Vagina (tissue), 2 donors: ENCODE results near the gene TGM5. TPM values are rescaled to one million over a fixed set of nuclear protein-coding genes. Genes with fewer than 3 reads are reported as not detected.

Source experiments
- DNase-seq, 2 donors: peaks; one replicate each; pipeline ENCODE4 v3.0.0-alpha.2; 2017; ENCODE audit errors: extremely low spot score in 2 of 2
- H3K27ac ChIP-seq: fragments of 200-600 bp; sonication (generic); one replicate; pipeline ENCODE4 v1.5.1; 2019
- H3K27me3 ChIP-seq: fragments of 200-600 bp; sonication (generic); one replicate; pipeline ENCODE4 v1.5.1; 2019
- H3K36me3 ChIP-seq, 2 donors: fragments of 200-600 bp; sonication (generic); one replicate each; pipeline ENCODE4 v1.5.1; 2017 to 2019
- H3K4me1 ChIP-seq: fragments of 200-600 bp; sonication (generic); one replicate; pipeline ENCODE4 v1.5.1; 2019
- H3K4me3 ChIP-seq, 2 donors: fragments of 200-600 bp; sonication (generic); 1 replicate in 1 of 2; 2 replicates in 1 of 2; pipeline ENCODE4 v1.5.1; 2016 to 2019
- H3K9me3 ChIP-seq: fragments of 200-600 bp; sonication (generic); one replicate; pipeline ENCODE4 v1.5.1; 2019
- POLR2A ChIP-seq, 2 donors: fragments of 450-650 bp; IDR thresholded peaks; one replicate each; pipeline ENCODE4 v1.6.1; 2017; ENCODE audit warnings: antibody characterized with exemption in 2 of 2, mild to moderate bottlenecking in 2 of 2, moderate library complexity in 2 of 2
- POLR2AphosphoS5 ChIP-seq, 2 donors: sonication (generic); formaldehyde crosslinking; IDR thresholded peaks; one replicate each; pipeline ENCODE4 v1.9.0; 2017; ENCODE audit warnings: antibody characterized with exemption in 2 of 2, mild to moderate bottlenecking in 2 of 2, low read depth in 1 of 2; ENCODE audit not compliant: insufficient read depth in 1 of 2
- intact Hi-C: fragments of 100-400 bp; cut with DNase I; formaldehyde crosslinking; loops from one replicate; pipeline ENCODE4 v1.15.1; 2023
- small RNA-seq: library from RNA; depleted of rRNA; stranded (forward); fragments of <200 nt; gene quantifications from one replicate; pipeline ENCODE3, GENCODE V24; 2016
- total RNA-seq: library from RNA; depleted of rRNA; stranded (reverse); fragments of >200 nt; gene quantifications from one replicate; pipeline ENCODE4 v1.2.3, GENCODE V29; 2016
- TF ChIP-seq, protein P1 (sequence below), 3 experiments: fragments of 450-650 bp in 2 of 3; fragments of 200-600 bp in 1 of 3; sonication (generic) in 1 of 3; IDR thresholded peaks; one replicate each; pipeline ENCODE4 v1.5.1; 2017 to 2019; ENCODE audit warnings: antibody characterized with exemption in 3 of 3, mild to moderate bottlenecking in 2 of 3, moderate library complexity in 2 of 3

Gene TGM5
- total RNA-seq, 1 donor from 2014 or later = 8.3 TPM

DNA sequence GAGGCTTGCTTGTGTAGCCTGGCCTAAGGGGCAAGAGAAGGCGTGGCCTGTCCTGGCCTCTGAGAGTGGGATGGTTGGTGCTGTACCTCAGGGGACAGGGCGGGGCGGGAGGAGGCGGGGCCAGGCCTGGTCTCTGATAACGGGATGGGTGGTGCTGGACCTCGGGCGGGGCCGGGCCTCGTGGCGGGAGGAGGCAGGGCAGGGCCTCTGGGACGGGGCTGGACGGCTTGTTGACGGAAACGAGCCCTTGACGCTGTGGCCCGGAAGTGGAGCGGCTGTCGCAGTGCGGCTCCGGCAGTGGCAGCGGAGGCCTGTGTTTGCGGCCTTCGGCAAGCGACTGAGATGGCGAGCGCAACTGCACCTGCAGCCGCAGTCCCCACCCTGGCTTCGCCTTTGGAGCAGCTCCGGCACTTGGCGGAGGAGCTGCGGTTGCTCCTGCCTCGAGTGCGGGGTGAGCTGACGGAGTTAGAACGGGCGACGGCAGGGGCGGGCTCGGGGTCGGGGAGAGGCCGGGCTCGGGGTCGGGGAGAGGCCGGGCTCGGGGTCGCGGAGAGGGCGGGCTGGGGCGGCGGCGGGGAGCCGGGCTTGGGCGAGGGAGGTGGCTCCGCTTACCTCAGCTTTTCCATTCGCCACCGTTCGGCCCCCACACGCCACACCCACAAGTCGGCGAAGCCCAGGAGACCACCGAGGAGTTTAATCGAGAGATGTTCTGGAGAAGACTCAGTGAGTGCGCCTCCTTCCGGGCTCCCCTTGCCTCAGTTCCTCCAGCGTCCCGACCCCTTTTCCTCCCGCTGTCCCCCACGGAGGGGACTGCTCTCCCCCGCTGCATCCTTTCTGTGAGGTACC is 81.3 kb downstream of the TGM5 start, which contains the start of gene CCNDBP1:
CCNDBP1 (plus strand) TSS at position 247 of the 846 bp plus-strand sequence; CDS start at position 343, 96 bp downstream.
- intact Hi-C loops = no loop called here
- peak within 1 kb of the TSS; percentile 76 to 95 for H3K4me3 ChIP-seq
- H3K9me3 ChIP-seq = no peaks in the 10 kb centered on the region
- H3K4me1 ChIP-seq = peaks cover 17% of the 10 kb centered on the region
- TF ChIP-seq POLR2A (IDR thresholded peaks at IDR 0.05) = peak in 1 of 2 donors; percentile 54
- peak; percentile 18 to 84 for TF ChIP-seq POLR2AphosphoS5 (IDR thresholded peaks at IDR 0.05; ENCODE audit: insufficient read depth in 1 of 2, low read depth in 1 of 2)
- TF ChIP-seq, protein P1, sequence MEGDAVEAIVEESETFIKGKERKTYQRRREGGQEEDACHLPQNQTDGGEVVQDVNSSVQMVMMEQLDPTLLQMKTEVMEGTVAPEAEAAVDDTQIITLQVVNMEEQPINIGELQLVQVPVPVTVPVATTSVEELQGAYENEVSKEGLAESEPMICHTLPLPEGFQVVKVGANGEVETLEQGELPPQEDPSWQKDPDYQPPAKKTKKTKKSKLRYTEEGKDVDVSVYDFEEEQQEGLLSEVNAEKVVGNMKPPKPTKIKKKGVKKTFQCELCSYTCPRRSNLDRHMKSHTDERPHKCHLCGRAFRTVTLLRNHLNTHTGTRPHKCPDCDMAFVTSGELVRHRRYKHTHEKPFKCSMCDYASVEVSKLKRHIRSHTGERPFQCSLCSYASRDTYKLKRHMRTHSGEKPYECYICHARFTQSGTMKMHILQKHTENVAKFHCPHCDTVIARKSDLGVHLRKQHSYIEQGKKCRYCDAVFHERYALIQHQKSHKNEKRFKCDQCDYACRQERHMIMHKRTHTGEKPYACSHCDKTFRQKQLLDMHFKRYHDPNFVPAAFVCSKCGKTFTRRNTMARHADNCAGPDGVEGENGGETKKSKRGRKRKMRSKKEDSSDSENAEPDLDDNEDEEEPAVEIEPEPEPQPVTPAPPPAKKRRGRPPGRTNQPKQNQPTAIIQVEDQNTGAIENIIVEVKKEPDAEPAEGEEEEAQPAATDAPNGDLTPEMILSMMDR (IDR thresholded peaks at IDR 0.05) = peak in 1 of 3 experiments; percentile 16
- no peak for DNase-seq
- peak within 1 kb of the TSS; percentile 84 for H3K27ac ChIP-seq
- no peaks in the 10 kb centered on the region for H3K27me3 ChIP-seq
- peaks cover 0 to 20% of the 10 kb centered on the region in 2 donors for H3K36me3 ChIP-seq

DNA sequence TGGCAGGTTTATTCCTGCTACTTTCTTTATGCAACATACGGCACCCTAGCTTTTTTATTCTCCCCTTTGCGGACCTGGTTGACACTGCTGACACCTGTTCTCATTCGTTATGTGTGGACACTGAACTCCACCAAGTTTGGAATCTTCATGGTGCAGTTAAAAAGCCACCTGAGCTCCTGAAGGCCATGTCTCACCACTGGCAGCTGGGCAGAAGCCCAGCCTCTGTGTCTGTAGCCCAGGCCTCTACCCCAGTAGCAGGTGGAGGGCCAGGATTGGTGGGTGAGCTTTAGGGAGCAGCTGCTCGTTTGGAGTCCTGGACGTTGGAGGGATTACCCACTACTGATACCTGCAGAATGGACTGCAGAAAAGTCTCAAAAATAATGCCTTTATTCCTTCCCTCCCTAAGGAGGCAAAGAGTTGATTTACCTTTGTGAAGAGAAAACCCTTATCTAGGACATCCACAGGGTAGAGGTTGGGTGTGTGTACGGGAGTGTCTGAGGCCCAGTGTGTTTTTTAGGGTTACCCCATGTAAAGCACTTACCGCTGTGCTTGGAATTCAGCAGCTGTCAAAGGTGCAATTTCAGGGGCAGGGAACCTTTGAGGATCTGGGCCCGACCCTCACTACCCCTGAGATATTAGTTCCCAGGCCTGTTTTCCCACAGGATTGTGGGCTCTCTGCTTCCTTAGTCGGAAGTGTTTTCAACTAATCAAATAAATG is 82.2 kb downstream of the TGM5 start:
- intact Hi-C loops = no loop called here
- Histone ChIP-seq H3K27me3 (no peaks in the 10 kb centered on the region), H3K36me3 (peaks cover 0 to 12% of the 10 kb centered on the region in 2 donors), H3K27ac (peak overlapping the region; percentile 84), H3K9me3 (no peaks in the 10 kb centered on the region), H3K4me1 (peaks cover 17% of the 10 kb centered on the region), H3K4me3 (peak overlapping the region; percentile 76 to 95)
- no peak for DNase-seq
- TF ChIP-seq, protein P1 (IDR thresholded peaks at IDR 0.05) = no peak
- TF ChIP-seq POLR2AphosphoS5 (IDR thresholded peaks at IDR 0.05; ENCODE audit: insufficient read depth in 1 of 2, low read depth in 1 of 2) (no peak), POLR2A (IDR thresholded peaks at IDR 0.05) (no peak)

- TF ChIP-seq, protein P1 (IDR thresholded peaks at IDR 0.05) = no peak
- TF ChIP-seq POLR2A (IDR thresholded peaks at IDR 0.05) (no peak), POLR2AphosphoS5 (IDR thresholded peaks at IDR 0.05; ENCODE audit: insufficient read depth in 1 of 2, low read depth in 1 of 2) (no peak)
- peaks cover 0 to 3% of the 10 kb centered on the region in 2 donors for H3K36me3 ChIP-seq
- intact Hi-C loops = no loop called here
- no peaks in the 10 kb centered on the region for H3K9me3 ChIP-seq
- no peak overlapping the region for H3K4me3 ChIP-seq
- no peak for DNase-seq
- H3K27ac ChIP-seq = no peak overlapping the region
- peaks cover 17% of the 10 kb centered on the region for H3K4me1 ChIP-seq
- H3K27me3 ChIP-seq = no peaks in the 10 kb centered on the region
These were observed 83.5 kb downstream of the TGM5 start for GRCh38 chr15:43183270-43183669.

Small RNAs within 50 kb of the gene (small RNA-seq; reads per million reads assigned to genes)
- gene RF00019 = not detected

Other genes with a start within 250 kb of the TGM5 start
- gene UBR1, start 160.9 kb downstream of the TGM5 start, total RNA-seq = 21.9 TPM
- 86.9 TPM for gene TMEM62, start 133.3 kb downstream of the TGM5 start, total RNA-seq
- gene CCNDBP1, start 81.5 kb downstream of the TGM5 start, total RNA-seq = 43.2 TPM
- gene EPB42, start 45.9 kb downstream of the TGM5 start, total RNA-seq = not detected
- gene TGM7, start 35.3 kb upstream of the TGM5 start, total RNA-seq = not detected
- gene LCMT2, start 63.6 kb upstream of the TGM5 start, total RNA-seq = 5.4 TPM
- gene ZSCAN29, start 104.1 kb upstream of the TGM5 start, total RNA-seq = 18.2 TPM
- gene TUBGCP4, start 104.2 kb upstream of the TGM5 start, total RNA-seq = 17.7 TPM
- 44.9 TPM for gene TP53BP1, start 226.2 kb upstream of the TGM5 start, total RNA-seq